HTERT RPE-1 (cell line): ENCODE measurements around the gene TACC2.
"Not testable (repeated sequence)": the region's sequence is repeated elsewhere in the genome, so short reads cannot be mapped to it uniquely, and the experiment has no call there.

ENCODE experiments used
- in situ Hi-C: fragments of 300-500 bp; cut with MboI; formaldehyde crosslinking; loops from 4 replicates; pipeline ENCODE4 v1.14.3; 2020; ENCODE audit warnings: low sequenced_read_pairs

Gene TACC2, protein sequence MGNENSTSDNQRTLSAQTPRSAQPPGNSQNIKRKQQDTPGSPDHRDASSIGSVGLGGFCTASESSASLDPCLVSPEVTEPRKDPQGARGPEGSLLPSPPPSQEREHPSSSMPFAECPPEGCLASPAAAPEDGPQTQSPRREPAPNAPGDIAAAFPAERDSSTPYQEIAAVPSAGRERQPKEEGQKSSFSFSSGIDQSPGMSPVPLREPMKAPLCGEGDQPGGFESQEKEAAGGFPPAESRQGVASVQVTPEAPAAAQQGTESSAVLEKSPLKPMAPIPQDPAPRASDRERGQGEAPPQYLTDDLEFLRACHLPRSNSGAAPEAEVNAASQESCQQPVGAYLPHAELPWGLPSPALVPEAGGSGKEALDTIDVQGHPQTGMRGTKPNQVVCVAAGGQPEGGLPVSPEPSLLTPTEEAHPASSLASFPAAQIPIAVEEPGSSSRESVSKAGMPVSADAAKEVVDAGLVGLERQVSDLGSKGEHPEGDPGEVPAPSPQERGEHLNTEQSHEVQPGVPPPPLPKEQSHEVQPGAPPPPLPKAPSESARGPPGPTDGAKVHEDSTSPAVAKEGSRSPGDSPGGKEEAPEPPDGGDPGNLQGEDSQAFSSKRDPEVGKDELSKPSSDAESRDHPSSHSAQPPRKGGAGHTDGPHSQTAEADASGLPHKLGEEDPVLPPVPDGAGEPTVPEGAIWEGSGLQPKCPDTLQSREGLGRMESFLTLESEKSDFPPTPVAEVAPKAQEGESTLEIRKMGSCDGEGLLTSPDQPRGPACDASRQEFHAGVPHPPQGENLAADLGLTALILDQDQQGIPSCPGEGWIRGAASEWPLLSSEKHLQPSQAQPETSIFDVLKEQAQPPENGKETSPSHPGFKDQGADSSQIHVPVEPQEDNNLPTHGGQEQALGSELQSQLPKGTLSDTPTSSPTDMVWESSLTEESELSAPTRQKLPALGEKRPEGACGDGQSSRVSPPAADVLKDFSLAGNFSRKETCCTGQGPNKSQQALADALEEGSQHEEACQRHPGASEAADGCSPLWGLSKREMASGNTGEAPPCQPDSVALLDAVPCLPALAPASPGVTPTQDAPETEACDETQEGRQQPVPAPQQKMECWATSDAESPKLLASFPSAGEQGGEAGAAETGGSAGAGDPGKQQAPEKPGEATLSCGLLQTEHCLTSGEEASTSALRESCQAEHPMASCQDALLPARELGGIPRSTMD (N-terminal part only)

DNA sequence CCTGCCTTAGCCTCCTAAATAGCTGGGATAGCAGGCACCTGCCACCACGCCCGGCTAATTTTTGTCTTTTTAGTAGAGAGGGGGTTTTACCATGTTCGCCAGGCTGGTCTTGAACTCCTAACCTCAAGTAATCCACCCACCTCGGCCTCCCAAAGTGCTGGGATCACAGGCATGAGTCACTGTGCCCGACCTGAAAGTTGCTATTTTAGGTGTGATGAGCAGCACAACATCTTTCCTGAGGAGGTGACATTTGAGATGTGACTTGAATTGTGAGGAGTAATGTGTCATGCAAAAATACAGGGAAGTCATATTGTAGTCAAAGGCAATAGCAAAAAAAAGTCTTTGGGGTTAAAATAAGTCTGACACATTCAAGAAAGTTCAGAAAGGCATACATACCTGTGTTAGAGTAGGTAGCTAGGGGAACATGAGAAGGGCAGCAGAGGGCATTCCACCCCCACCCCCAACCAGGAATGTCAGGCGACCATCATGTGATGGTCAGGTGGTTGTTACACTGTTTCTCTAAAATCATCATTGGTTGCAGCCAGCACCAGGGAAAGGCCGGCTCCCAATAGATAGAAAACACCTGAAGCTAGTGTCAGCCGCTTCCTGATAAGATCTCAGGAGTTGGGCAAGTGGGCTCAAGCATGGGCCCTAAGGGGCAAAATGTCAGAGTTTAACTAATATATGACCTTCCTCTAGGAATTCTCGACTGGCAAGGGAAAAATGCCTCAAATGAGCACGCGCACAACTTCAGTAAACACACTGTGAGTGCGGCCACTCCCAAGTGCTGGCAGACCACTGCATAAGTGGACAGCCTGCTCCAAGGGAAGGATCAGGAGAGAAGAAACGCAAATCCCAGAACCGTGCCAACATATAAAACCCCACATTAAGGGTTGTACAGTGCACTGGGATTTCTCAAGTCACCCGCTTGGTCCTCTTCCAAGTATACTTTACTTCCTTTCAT lies at the start of gene TACC2:
TACC2 (plus strand) TSS at position 803 of the 964 bp plus-strand sequence. CDS start 32,819 bp downstream, outside the sequence.
- in situ Hi-C loops, result no loop called here

DNA sequence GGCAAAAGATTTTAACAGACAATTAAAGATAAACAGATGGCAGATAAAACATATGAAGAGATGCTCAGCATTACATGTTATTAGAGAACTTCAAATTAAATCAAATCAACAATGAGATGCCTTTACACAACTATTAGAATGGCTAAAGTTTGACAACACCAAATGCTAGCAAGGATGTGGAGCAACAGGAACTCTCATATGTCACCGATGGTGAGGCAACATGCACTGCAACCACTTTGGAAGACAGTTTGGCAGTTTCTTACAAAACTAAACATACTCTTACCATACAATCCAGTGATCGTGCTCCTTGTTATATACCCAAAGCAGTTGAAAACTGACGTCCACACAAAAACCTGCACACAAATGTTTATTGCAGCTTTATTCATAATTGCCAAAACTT lies 47.4 kb upstream of the TACC2 start:
- in situ Hi-C loops, result no loop called here

DNA sequence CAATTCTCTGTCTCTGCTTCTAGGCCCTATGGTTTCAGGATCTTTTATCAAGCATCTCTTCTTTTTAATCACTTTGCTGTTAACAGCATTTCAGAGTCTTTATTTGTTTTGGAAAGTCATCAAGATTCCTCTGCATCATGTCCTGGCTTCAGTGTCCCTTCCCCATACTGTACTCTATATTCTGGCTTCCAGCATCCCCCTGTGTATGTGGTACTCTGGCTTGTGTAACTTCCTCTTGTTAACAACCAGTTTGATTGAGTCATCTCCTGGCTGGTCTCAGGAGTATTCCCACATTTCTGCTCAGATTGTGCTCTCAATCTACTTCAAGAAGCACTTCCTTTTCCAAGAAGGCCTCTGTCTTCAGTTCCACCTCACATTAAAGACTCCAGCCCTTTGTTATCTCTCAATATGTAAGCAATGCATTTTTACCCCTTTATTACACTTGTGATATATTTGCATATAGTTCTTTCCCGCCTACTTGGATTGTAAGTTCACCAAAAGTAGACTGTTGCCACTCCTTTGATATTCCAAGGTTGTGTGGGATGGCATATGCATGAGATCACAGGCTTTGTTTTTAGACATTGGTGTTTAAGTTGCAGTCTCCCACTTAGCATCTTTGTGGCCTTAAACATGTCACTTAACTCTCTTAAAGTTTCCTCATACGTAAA lies 46.1 kb upstream of the TACC2 start:
- in situ Hi-C loops, result no loop called here

DNA sequence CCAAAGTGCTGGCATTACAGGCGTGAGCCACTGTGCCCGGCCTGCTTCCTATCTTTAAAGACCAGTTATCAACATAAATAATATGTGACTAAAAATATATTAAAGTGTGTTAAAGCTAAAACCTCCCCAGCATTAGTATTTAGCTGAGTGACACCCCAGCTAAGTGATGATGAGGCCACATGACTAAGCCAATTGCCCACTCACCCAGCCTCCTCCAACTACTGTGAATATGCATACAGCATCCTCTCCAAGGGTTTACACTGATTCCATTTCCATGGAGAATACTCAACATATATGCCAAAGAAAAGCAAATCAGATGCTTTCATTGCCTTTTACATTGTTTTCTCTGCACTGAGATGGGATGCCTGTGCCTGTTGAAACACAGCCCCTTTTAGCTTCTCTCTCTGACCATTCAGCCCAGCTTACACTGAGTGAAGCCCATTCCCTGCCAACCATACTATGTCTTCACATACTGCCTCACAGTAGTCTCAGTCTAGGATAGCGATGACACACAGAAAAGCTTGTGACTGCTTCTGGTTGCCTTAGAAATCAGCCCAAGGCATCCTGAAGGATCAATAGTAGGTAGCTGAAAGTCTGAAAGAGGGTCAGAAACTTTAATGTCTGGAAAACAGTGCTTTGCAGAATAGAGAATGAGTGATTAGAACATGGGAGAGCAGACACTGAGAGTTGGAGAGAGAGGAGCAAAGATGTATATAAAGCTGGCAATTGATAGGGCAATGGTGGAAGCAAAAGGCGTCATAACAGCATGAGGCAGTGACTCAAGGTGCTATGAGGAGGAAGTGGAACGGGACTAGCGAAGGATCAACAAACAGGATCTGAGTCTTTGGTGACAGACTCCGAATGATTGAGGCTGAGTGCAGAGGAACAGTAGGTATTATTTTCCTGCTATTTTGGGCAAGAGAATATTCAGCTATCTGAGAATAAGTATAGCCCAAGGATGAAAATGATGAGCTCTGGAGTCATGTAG lies 41.3 kb upstream of the TACC2 start:
- in situ Hi-C loops, result no loop called here

DNA sequence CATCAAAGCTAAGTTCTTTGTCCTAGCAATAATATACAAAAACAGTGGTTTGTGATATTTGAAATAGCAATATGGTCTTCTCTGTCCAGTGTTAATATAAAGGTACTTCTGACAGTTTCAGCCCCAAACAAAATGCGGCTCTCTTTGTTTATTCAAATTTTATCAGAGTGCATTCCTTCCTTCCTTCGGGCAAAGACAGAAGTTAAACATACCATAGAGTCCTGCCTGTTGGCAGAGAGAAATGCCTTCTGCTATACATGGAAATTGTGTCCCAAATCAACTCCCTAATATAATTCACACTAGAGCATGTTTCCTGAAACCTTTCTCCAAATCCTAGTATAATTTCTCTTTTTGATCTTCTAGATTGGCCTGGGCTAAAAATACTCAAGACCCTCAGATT lies 39.9 kb upstream of the TACC2 start:
- in situ Hi-C loops, result no loop called here

DNA sequence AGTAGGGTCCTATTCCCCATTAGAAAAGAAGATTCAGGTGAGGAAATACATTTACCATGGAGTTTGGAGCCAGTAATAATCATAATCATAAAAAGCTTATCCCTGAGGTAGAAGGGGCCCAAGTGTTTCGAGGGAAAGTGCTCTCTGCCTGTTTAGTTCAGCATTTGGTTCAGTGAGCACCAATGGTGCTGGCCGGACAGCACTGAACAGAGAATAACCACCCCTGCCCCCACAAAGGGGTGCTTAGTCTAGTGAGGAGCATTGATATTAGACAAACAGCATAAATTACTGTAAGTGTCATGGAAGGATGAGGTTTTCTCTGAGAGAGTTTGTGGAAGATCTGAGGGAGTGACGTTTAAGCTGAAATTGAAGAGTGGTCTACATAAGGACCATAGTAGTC lies 39.5 kb upstream of the TACC2 start:
- in situ Hi-C loops, result no loop called here

DNA sequence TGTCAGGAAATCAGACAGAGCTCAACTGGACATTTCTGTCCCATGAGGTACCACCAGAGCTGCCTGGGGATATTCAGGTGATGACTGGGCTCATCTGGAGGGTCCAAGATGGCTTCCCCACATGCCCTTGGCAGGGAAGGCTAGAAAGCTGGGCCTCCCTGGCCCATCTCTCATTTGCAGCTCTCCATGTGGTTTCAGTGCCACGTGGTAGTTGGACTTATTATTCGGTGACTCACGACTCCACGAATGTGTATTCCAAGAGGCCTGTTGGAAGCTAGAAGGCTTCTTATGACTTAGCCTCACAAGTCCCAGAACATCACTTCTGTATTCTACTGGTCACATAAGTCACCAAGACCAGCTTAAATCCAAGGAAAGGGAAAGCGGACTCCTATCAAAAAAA lies 36.7 kb upstream of the TACC2 start:
- in situ Hi-C loops, result no loop called here

DNA sequence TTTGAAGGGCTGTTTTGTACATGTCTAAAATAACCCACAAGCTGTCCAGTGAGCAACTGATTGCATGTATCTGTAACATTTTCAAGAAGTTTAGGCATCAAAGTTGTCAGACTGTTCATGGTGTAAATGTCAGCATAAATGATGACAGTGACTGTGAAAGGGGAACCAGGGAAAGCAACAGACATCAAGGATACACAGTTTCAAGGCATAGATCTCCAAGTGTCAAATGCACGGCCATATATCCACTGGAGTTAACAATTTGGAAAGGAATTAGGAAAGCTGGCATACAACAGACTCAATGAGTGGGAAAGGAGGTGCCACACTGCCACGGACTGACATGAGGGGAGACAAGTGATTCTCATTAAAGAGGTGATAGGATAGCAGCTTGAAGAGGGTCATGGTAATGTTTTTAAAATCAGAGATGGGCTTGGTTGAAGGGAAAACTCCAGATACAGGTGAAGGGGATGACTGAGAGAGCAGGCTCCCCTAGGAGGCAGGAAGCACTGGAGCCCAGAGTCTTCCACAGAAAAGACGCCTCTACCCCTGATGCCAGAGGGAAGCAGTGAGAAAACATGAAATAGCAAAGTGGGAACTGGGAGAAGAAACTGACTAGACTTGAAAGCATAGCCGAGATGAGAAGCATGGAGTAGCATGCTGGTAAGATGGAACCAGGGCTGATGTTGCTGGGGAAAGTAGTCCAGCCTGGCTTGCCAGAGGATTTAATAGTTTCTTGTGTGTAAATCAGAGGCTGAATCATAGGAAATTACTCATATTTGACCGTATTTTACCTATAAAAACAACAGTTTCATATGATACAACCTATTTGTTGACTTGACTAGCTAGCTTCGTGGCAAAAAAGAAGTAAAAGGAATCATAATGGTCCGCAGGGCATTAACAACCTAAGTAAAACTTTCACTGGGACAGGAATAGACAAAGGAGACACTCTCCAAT lies 32.6 kb upstream of the TACC2 start:
- in situ Hi-C loops, result no loop called here

DNA sequence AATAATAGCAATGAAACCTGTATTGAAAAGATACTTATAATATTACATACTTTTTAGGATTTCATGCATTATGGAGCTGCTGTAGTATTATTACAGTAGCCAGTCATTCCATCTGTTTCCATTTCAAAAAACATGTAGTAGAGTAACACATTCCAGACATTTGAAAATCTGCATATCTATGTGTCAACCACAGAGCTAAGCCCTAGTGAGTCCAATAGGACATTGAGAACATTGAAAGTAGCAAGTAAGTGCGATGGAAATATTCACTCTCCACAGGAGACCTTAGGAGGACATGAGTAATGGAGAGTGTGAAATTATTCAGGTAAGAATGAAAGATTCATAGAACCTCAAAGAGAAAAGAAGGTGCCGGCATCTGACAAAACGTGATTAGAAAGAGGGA lies 29.3 kb upstream of the TACC2 start:
- in situ Hi-C loops, result no loop called here

DNA sequence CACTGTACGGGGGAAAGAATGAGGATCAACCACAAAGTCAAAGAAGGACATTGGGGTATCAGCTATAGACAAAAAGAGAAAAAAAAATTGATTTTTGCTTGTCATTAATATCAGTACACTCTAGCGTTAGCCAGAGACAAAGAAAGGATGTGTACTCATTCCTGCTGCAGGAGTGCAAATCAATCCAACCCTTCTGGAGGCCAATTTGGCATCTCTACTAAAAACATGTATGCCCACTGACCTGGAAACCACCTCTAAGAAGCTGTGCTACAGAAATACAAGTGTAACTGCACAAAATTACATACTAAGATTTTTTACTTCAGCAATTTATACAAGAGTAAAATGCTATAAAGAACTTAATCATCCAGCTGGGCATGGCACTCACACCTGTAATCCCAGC lies 27.5 kb upstream of the TACC2 start:
- in situ Hi-C loops, result no loop called here

DNA sequence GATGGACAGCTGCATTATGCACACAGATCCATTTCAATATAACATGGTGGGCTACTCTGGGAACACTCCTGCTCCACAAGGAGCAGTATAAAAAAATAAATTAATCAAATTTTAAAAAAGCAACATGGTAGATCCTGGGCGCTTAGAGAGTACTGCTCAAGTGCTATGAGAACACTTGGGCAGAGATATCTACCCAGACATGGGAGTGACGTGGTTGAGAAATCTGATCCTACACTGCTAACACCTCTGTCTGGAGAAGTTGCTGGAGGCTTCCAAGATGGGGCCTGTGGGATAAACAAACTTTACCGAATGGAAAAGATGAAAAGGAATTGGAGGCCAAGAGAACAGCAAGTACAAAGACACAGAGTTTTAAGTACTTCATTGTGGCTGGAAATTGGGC lies 23.0 kb upstream of the TACC2 start:
- in situ Hi-C loops, result no loop called here

DNA sequence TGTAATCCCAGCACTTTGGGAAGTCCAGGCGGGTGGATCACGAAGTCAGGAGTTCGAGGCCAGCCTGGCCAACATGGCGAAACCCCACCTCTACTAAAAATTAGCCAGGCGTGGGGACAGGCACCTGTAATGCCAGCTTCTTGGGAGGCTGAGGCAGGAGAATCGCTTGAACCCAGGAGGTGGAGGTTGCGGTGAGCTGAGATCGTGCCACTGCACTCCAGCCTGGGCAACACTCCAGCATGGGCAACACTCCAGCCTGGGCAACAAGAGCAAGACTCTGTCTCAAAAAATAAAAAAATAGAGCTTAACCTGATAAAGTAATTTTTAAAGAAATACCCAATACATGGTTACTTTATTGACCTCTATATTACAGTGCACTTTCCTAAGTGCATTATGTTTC lies 19.9 kb upstream of the TACC2 start:
- in situ Hi-C loops, result not testable (repeated sequence)

DNA sequence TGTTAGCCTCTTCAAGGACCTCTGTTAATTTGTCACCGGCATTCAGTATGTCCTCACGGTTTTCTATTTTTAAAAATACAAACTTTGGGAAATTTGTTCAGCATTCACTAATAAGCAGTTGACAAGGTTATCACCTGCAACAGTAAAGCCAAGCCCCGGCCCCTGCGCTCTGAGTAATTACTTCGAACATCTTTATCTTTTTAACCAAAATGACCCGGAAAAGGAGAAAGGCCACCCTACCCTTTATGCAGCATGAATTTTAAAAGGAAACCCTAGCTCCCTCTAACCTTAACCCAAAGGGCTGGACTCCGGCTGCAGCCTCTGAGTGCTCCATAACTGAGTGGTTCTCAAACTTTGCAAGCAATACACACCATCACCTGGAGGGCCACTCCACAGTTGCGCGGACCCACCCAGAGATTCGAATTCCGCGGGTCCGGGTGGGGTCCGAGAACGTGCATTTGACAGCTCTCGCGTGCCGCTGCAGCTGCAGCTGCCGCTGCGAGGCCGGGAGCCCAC lies 14.9 kb upstream of the TACC2 start:
- in situ Hi-C loops, result no loop called here

DNA sequence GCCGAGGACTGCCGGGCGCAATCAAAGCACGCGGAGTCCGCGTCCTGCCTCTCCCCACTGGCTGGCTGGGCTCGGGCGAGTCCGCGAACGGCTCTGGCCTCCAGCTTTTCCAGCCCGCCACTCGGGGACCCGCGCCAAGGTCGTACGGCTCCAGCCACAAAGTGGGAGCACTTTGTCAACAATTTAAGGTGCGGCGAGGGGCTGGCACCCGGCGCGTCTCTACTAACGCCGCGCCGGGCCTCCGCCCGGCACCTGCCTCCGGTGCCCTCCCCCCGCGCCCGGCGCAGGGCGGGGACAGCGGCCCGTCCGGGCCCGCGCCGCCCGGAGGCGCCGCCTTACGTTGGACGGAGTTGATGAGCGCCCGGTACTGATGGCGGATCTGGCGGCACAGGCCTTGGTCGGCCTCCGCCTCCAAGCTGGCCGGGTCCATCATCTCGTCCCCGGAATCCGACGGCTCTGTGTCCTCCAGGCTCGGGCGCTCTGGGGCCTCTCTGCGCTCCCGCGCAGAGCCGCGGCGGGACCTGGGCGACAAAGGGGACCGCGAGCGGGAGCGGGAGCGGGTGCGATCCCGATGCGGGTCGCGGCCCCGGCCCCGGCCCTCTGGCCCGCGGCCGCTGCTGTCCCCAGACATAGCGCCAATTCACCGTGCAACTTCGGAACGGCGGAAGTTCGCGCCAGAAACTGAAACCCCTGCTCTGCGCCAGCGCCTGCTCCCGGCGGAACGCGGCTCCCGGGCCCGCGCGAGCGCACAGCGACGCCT lies 14.2 kb upstream of the TACC2 start, which contains the start of gene NSMCE4A:
NSMCE4A (minus strand) TSS at position 683 of the 760 bp plus-strand sequence; CDS start at position 631, 52 bp downstream.
- in situ Hi-C loops, result no loop called here

DNA sequence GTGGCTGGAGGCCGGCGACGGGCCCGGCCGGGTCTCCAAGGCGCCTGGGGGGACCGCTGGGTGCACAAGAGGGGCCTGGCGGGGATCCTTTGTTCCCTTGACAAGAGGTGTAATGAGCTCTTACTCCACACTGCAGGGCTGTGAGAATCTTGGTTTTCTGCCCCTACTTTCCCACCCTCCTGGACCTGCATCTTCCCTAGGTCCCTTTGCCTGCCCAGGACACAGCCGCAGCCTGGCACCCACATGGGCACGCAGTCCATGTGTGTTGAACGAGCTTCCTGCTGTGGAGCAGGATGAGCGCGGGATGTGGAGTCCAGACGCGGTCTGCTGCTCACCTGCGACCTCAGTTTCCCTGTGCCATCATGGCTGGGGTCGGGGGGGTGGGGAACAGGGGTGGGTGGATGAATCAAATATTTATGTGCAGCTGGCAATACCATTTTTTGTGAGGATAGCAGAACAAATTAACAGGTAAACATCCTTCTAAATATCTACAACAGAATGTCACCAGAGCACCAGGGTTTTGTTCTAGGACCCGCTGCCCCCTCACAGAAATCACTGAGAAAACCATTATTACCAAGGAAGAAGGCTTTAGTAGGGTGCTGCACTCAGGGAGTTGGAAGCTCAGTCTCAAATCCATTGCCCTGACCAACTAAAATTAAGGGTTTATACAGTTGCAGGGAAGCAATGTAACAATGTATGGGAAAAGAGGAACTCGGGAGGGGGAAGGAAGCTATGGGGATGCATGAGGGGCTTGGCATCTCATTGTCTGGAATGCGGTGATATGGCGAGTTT lies 13.5 kb upstream of the TACC2 start:
- in situ Hi-C loops, result no loop called here
